ENCODE data around the gene KIF21A. TPM values are rescaled to one million over a fixed set of nuclear protein-coding genes. Genes with fewer than 3 reads are reported as not detected.

Gene KIF21A
- total and polyA plus RNA-seq, 2 donors (not counting 1 experiment from before 2014, with no cell fraction given), result 2.5 to 5.9 TPM

DNA sequence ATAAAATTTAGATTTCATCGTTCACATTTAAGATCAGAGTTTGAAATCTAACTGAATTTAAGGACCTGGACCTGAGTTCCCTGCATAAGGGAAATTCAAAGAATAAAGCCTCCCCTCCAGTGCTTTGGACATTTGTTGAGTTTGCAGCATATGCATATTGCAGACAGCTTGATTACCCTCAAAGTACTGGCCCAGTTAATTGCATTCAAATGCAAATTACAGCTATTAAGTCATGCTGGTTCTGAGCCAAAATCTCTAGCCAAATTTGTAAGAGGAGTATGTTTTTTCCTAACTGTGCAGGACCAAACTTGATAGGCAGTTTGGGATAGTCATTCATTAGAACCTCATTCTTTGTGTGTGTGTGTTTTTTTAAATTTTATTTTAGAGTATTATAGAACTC is 9.1 kb upstream of the KIF21A start:
- H3K27me3 ChIP-seq (ENCODE audit: control insufficient read depth, insufficient read depth, low read length), result no peaks in the 10 kb centered on the region

DNA sequence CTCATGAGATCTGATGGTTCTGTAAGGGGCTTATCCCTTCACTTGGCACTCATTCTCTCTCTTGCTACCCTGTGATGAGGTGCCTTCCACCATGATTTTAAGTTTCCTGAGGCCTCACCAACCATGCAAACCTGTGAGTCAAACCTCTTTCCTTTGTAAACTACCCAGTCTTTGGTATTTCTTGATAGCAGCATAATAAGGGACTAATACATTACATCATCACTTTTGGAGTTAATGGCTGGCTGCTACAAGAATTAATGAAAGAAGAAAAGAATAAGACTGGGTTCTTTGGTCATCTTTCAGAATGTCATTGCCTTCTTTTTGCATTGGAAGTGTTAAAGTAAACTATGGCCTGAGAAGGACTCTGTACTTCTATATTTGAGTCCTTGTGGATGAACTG is 5.1 kb upstream of the KIF21A start:
- DNase-seq (ENCODE audit: low read depth in 2 of 2), result no peak
- no peaks in the 10 kb centered on the region for H3K27me3 ChIP-seq (ENCODE audit: control insufficient read depth, insufficient read depth, low read length)
- no peak overlapping the region for H3K9ac ChIP-seq (ENCODE audit: insufficient read depth, low read length)
- H3K9me3 ChIP-seq (ENCODE audit: control insufficient read depth, insufficient read depth, low read depth, low read length), result no peaks in the 10 kb centered on the region
- no peak overlapping the region for H3K4me3 ChIP-seq (replicated peaks in 1 of 4; ENCODE audit: control extremely low read depth in 1 of 4, insufficient read depth in 1 of 4, low read depth in 3 of 4, low read length in 4 of 4)
- no peak for TF ChIP-seq EZH2 (IDR thresholded peaks at IDR 0.05; ENCODE audit: low read length, missing control alignments)
- TF ChIP-seq, protein P1, sequence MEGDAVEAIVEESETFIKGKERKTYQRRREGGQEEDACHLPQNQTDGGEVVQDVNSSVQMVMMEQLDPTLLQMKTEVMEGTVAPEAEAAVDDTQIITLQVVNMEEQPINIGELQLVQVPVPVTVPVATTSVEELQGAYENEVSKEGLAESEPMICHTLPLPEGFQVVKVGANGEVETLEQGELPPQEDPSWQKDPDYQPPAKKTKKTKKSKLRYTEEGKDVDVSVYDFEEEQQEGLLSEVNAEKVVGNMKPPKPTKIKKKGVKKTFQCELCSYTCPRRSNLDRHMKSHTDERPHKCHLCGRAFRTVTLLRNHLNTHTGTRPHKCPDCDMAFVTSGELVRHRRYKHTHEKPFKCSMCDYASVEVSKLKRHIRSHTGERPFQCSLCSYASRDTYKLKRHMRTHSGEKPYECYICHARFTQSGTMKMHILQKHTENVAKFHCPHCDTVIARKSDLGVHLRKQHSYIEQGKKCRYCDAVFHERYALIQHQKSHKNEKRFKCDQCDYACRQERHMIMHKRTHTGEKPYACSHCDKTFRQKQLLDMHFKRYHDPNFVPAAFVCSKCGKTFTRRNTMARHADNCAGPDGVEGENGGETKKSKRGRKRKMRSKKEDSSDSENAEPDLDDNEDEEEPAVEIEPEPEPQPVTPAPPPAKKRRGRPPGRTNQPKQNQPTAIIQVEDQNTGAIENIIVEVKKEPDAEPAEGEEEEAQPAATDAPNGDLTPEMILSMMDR (conservative IDR thresholded peaks at IDR 0.05 in 1 of 2, IDR thresholded peaks at IDR 0.05 in 1 of 2; ENCODE audit: low read depth in 1 of 2, low read length in 2 of 2), result no peak
- H3K27ac ChIP-seq (ENCODE audit: insufficient read depth, low read length), result no peak overlapping the region
- no peaks in the 10 kb centered on the region for H4K20me1 ChIP-seq (ENCODE audit: control insufficient read depth, extremely low read depth, insufficient read depth, low read length)
- H2AFZ ChIP-seq (ENCODE audit: low read length), result no peak overlapping the region
- H3K36me3 ChIP-seq (ENCODE audit: control insufficient read depth, insufficient read depth, low read length), result no peaks in the 10 kb centered on the region
- no peak overlapping the region for H3K4me2 ChIP-seq (ENCODE audit: extremely low read depth, insufficient read depth, low read length)
- H3K4me1 ChIP-seq (ENCODE audit: control insufficient read depth, extremely low read depth, insufficient read depth, low read length), result no peaks in the 10 kb centered on the region
- H3K79me2 ChIP-seq (ENCODE audit: control insufficient read depth, insufficient read depth, low read length), result no peaks in the 10 kb centered on the region

More for the DNA sequence above, 9.1 kb upstream of the KIF21A start:
- H3K79me2 ChIP-seq (ENCODE audit: control insufficient read depth, insufficient read depth, low read length), result no peaks in the 10 kb centered on the region
- no peaks in the 10 kb centered on the region for H4K20me1 ChIP-seq (ENCODE audit: control insufficient read depth, extremely low read depth, insufficient read depth, low read length)
- no peak overlapping the region for H3K27ac ChIP-seq (ENCODE audit: insufficient read depth, low read length)
- TF ChIP-seq EZH2 (IDR thresholded peaks at IDR 0.05; ENCODE audit: low read length, missing control alignments), result no peak
- TF ChIP-seq, protein P1 (conservative IDR thresholded peaks at IDR 0.05 in 1 of 2, IDR thresholded peaks at IDR 0.05 in 1 of 2; ENCODE audit: low read depth in 1 of 2, low read length in 2 of 2), result no peak
- H3K4me2 ChIP-seq (ENCODE audit: extremely low read depth, insufficient read depth, low read length), result no peak overlapping the region
- H2AFZ ChIP-seq (ENCODE audit: low read length), result no peak overlapping the region
- no peak overlapping the region for H3K9ac ChIP-seq (ENCODE audit: insufficient read depth, low read length)
- no peak overlapping the region for H3K4me3 ChIP-seq (replicated peaks in 1 of 4; ENCODE audit: control extremely low read depth in 1 of 4, insufficient read depth in 1 of 4, low read depth in 3 of 4, low read length in 4 of 4)
- no peaks in the 10 kb centered on the region for H3K36me3 ChIP-seq (ENCODE audit: control insufficient read depth, insufficient read depth, low read length)
- DNase-seq (ENCODE audit: low read depth in 2 of 2), result no peak
- H3K9me3 ChIP-seq (ENCODE audit: control insufficient read depth, insufficient read depth, low read depth, low read length), result no peaks in the 10 kb centered on the region
- no peaks in the 10 kb centered on the region for H3K4me1 ChIP-seq (ENCODE audit: control insufficient read depth, extremely low read depth, insufficient read depth, low read length)

DNA sequence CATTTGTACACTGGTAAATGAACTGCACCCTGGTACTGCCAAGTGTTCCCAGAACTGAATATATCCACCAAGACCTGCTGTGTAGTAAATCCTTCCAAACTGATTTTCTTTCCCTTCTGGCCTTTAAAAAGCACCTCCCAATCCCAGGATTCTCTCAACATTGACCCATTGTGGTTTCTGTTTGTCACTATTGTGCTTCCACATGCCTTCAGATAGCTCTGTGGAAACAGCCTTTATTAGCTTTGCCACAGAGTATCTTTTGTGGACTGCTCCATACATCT is 949 bp upstream of the KIF21A start:
- H3K4me3 ChIP-seq (replicated peaks in 1 of 4; ENCODE audit: control extremely low read depth in 1 of 4, insufficient read depth in 1 of 4, low read depth in 3 of 4, low read length in 4 of 4), result peak overlapping the region in 3 of 4 experiments; percentile 56 to 67 (median 64)
- H3K27me3 ChIP-seq (ENCODE audit: control insufficient read depth, insufficient read depth, low read length), result no peaks in the 10 kb centered on the region
- no peak overlapping the region for H3K27ac ChIP-seq (ENCODE audit: insufficient read depth, low read length)
- peak; percentile 9 to 14 for DNase-seq (ENCODE audit: low read depth in 2 of 2)
- peak overlapping the region; percentile 40 for H3K9ac ChIP-seq (ENCODE audit: insufficient read depth, low read length)
- no peaks in the 10 kb centered on the region for H3K9me3 ChIP-seq (ENCODE audit: control insufficient read depth, insufficient read depth, low read depth, low read length)
- peak overlapping the region; percentile 55 for H3K4me2 ChIP-seq (ENCODE audit: extremely low read depth, insufficient read depth, low read length)
- no peaks in the 10 kb centered on the region for H4K20me1 ChIP-seq (ENCODE audit: control insufficient read depth, extremely low read depth, insufficient read depth, low read length)
- peaks cover 2% of the 10 kb centered on the region for H3K4me1 ChIP-seq (ENCODE audit: control insufficient read depth, extremely low read depth, insufficient read depth, low read length)
- H3K79me2 ChIP-seq (ENCODE audit: control insufficient read depth, insufficient read depth, low read length), result no peaks in the 10 kb centered on the region
- H2AFZ ChIP-seq (ENCODE audit: low read length), result peak overlapping the region; percentile 88
- TF ChIP-seq, protein P1 (conservative IDR thresholded peaks at IDR 0.05 in 1 of 2, IDR thresholded peaks at IDR 0.05 in 1 of 2; ENCODE audit: low read depth in 1 of 2, low read length in 2 of 2), result no peak
- TF ChIP-seq EZH2 (IDR thresholded peaks at IDR 0.05; ENCODE audit: low read length, missing control alignments), result no peak
- H3K36me3 ChIP-seq (ENCODE audit: control insufficient read depth, insufficient read depth, low read length), result no peaks in the 10 kb centered on the region
